Mucosa of stomach (tissue), 1 donor: Measurements from ENCODE around the gene LMAN2.
"Not testable (repeated sequence)": the region's sequence is repeated elsewhere in the genome, so short reads cannot be mapped to it uniquely, and the experiment has no call there.

ENCODE experiments used
- H3K27me3 ChIP-seq: one replicate; pipeline ENCODE4 v1.7.0; 2013; ENCODE audit warnings: mild to moderate bottlenecking, low read length; ENCODE audit not compliant: control insufficient read depth, insufficient read depth
- H3K36me3 ChIP-seq: one replicate; pipeline ENCODE4 v1.7.0; 2013; ENCODE audit warnings: low read length; ENCODE audit not compliant: control insufficient read depth, insufficient read depth
- H3K4me1 ChIP-seq: one replicate; pipeline ENCODE4 v1.7.0; 2013; ENCODE audit warnings: mild to moderate bottlenecking, low read length; ENCODE audit not compliant: control insufficient read depth, insufficient read depth
- H3K4me3 ChIP-seq: one replicate; pipeline ENCODE4 v1.7.0; 2013; ENCODE audit warnings: low read length
- H3K9ac ChIP-seq: one replicate; pipeline ENCODE4 v1.7.0; 2013; ENCODE audit warnings: mild to moderate bottlenecking, low read length, moderate library complexity
- H3K9me3 ChIP-seq: one replicate; pipeline ENCODE4 v1.7.0; 2013; ENCODE audit warnings: mild to moderate bottlenecking, low read length, moderate library complexity; ENCODE audit not compliant: control insufficient read depth
- donor health status: Pancreatic carcinoma.

LMAN2 gene

DNA sequence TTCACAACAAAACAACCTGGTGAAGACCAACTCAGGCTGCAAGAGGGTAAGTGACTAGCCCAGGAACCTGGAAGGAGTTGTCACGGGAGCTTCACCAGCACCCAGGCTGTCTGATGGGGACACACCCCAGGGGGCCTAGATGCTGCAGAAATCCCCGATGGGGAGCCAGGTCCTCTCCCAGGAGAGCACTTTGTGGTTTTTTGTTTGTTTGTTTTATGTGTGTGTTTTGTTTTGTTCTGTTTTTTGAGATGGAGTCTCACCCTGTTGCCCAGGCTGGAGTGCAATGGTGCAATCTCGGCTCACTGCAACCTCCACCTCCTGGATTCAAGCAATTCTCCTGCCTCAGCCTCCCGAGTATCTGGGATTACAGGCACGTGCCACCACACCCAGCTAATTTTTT, 24.0 kb upstream of the LMAN2 start:
- not testable (repeated sequence) for H3K27me3 ChIP-seq, H3K9me3 ChIP-seq, H3K36me3 ChIP-seq, H3K4me3 ChIP-seq, H3K9ac ChIP-seq
- peaks cover 14% of the 10 kb centered on the region for H3K4me1 ChIP-seq

- peaks cover 24% of the 10 kb centered on the region for H3K4me1 ChIP-seq
- H3K4me3 ChIP-seq, result no peak overlapping the region
- H3K36me3 ChIP-seq, result no peaks in the 10 kb centered on the region
- no peak overlapping the region for H3K9ac ChIP-seq
- no peaks in the 10 kb centered on the region for H3K27me3 ChIP-seq
- H3K9me3 ChIP-seq, result no peaks in the 10 kb centered on the region
Measured at GRCh38 chr5:177374211-177374610, 22.7 kb upstream of the LMAN2 start.

- Histone ChIP-seq H3K4me3 (no peak overlapping the region), H3K27me3 (no peaks in the 10 kb centered on the region), H3K4me1 (peaks cover 26% of the 10 kb centered on the region), H3K36me3 (no peaks in the 10 kb centered on the region), H3K9me3 (no peaks in the 10 kb centered on the region), H3K9ac (no peak overlapping the region)
Measured at GRCh38 chr5:177373806-177374205, 22.3 kb upstream of the LMAN2 start.

DNA sequence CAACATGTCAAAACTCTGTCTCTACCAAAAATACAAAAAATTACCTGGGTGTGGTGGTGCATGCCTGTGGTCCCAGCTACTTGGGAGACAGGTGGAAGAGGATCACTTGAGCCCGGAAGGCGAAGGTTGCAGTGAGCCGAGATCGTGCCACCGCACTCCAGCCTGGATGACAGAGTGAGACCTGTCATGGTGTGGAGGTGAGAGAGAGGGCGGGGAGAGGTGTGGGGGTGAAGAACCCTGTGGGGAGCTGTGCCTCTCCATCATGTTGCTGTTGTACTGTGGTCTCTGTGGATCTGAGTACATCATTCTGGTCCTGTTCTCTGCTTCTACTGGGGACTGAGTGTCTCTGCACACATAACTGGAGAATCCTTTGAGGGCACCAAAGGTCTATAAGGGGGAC, 21.4 kb upstream of the LMAN2 start:
- peaks cover 35% of the 10 kb centered on the region for H3K4me1 ChIP-seq
- no peaks in the 10 kb centered on the region for H3K27me3 ChIP-seq
- no peak overlapping the region for H3K9ac ChIP-seq
- H3K4me3 ChIP-seq, result no peak overlapping the region
- no peaks in the 10 kb centered on the region for H3K36me3 ChIP-seq
- no peaks in the 10 kb centered on the region for H3K9me3 ChIP-seq

GRCh38 chr5:177372034-177372896, 20.8 kb upstream of the LMAN2 start:
- H3K9ac ChIP-seq, result no peak overlapping the region

GRCh38 chr5:177371120-177372033, 19.9 kb upstream of the LMAN2 start:
- H3K27me3 ChIP-seq, result no peaks in the 10 kb centered on the region
- no peaks in the 10 kb centered on the region for H3K36me3 ChIP-seq
- H3K9me3 ChIP-seq, result no peaks in the 10 kb centered on the region
- H3K4me3 ChIP-seq, result no peak overlapping the region
- H3K9ac ChIP-seq, result peak overlapping the region; percentile 57
- peaks cover 48% of the 10 kb centered on the region for H3K4me1 ChIP-seq

More at GRCh38 chr5:177372034-177372896, 20.8 kb upstream of the LMAN2 start:
- no peaks in the 10 kb centered on the region for H3K27me3 ChIP-seq
- no peak overlapping the region for H3K4me3 ChIP-seq
- no peaks in the 10 kb centered on the region for H3K36me3 ChIP-seq
- no peaks in the 10 kb centered on the region for H3K9me3 ChIP-seq
- H3K4me1 ChIP-seq, result peaks cover 41% of the 10 kb centered on the region

DNA sequence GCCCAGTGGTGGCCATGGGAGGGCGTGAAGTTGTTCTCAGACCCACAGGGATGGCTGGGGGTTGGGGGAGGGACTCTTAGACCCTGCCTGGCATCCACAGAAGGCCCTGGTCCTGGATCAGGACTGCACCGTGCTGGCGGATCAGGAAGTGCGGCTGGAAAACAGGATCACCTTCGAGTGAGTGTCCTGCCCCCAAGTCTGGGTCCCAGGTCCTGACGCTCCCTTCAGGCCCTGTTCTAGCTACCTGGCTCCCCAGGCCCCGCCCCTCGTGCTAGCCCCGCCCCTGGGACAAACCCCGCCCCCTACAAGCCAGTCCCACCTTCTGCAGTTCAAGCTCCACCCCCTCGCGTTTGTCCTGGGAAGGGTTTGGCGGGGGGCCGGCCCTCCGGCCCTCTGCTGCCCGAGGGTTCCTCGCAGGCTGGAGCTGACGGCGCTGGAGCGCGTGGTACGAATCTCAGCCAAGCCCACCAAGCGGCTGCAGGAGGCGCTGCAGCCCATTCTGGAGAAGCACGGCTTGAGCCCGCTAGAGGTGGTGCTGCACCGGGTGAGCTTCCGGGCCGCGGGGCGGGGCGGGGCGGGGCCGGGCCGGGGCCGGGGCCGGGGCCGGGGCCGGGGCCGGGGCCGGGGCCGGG, 19.1 kb upstream of the LMAN2 start:
- H3K9me3 ChIP-seq, result no peaks in the 10 kb centered on the region
- H3K27me3 ChIP-seq, result no peaks in the 10 kb centered on the region
- H3K9ac ChIP-seq, result no peak overlapping the region
- H3K36me3 ChIP-seq, result no peaks in the 10 kb centered on the region
- H3K4me3 ChIP-seq, result no peak overlapping the region
- peaks cover 56% of the 10 kb centered on the region for H3K4me1 ChIP-seq

DNA sequence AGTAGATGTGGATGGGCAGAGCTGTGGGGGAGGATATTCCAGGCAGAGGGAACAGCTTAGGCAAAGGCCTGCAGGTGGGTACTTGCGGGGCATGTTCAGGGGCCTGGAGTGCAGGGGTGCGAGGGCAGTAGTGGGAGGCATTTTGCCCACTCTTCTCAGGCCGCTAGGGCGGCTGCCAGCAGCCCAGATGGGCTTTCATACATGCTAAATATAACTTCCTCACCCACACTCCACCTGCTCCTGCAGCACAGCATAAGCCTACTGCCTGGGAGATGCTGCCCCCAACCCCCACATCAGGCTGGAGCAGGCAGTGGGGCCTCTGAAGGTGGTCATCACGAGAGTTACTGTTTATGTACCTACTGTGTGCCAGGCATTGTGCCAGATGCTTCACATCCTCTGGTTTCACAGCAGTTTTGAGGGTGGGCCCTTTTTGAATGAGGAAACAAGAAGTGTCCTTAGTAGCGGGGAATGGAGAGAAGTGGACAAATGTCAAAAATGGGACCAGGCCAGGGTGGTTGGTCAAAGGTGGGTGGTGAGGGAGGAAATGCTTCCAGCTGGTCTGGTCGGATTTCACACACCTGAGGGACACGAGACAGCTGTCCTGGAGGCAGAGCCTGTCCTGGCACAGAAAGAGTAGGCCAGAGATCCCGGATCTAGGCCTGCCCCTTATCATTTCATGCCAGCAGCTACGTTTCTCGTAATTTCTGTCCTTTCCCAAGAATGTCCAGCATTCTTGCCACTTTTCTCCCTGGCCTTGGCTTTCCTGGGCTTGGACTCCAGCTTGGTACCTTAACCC, 18.4 kb upstream of the LMAN2 start:
- Histone ChIP-seq H3K9ac (no peak overlapping the region), H3K9me3 (no peaks in the 10 kb centered on the region), H3K36me3 (no peaks in the 10 kb centered on the region), H3K4me1 (peaks cover 61% of the 10 kb centered on the region), H3K4me3 (no peak overlapping the region), H3K27me3 (no peaks in the 10 kb centered on the region)

DNA sequence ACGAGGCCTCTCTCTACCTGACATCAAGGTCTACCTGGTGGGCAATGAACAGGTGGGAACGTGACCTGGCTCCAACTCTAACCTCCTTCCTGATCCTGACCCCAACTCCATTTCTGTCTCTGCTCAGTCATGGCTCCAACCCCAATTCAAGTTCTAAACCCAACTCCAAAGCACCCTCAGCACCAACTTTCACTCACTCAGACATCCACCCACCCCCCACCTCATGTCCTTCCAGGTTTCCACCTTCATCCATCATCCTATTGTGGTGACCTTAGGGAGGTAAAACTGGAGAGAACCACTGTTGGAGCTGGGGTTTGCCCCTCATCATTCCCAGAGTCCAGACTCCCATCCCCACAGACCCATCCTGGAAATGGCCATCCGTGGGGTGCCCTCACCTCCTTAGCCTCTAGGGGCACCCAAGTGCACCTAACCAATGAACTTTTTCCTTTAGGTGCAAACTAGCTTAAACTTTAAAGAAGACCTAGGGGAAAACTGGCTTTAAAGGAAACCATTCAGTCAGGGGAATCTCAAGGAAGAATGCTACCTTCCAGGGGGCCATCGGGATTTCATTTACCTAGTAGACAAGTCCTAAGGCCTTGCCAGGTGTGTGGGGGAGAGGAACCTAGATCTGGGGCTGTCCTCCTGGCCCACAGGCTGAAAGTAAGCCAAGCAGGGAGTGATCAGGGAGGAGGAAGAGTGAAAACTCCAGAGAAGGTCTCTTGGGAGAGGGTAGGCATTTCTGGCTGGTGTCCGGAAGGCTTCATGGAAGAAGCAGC, 17.6 kb upstream of the LMAN2 start:
- Histone ChIP-seq H3K4me3 (no peak overlapping the region), H3K4me1 (peaks cover 61% of the 10 kb centered on the region), H3K36me3 (no peaks in the 10 kb centered on the region), H3K9me3 (no peaks in the 10 kb centered on the region), H3K9ac (no peak overlapping the region), H3K27me3 (no peaks in the 10 kb centered on the region)

- peaks cover 65% of the 10 kb centered on the region for H3K4me1 ChIP-seq
- no peaks in the 10 kb centered on the region for H3K36me3 ChIP-seq
- no peaks in the 10 kb centered on the region for H3K9me3 ChIP-seq
- no peak overlapping the region for H3K9ac ChIP-seq
- no peaks in the 10 kb centered on the region for H3K27me3 ChIP-seq
- H3K4me3 ChIP-seq, result no peak overlapping the region
Measured at GRCh38 chr5:177367981-177368868, 16.8 kb upstream of the LMAN2 start.
